Gastrocnemius medialis (tissue), 4 donors: Measurements from ENCODE around the gene MERTK.

Source experiments
- POLR2A ChIP-seq, 2 donors: fragments of 450-650 bp; IDR thresholded peaks; one replicate each; pipeline ENCODE4 v1.6.1; 2017; ENCODE audit warnings: antibody characterized with exemption in 2 of 2, mild to moderate bottlenecking in 2 of 2, moderate library complexity in 2 of 2
- TF ChIP-seq, protein P1 (sequence below), 5 experiments: fragments of 450-650 bp in 3 of 5; fragments of 200-600 bp in 2 of 5; sonication (generic) in 2 of 5; IDR thresholded peaks in 4 of 5; conservative IDR thresholded peaks in 1 of 5; 1 replicate in 4 of 5; 2 replicates in 1 of 5; pipeline ENCODE4 v1.5.1; 2016 to 2019; ENCODE audit warnings: antibody characterized with exemption in 5 of 5, mild to moderate bottlenecking in 3 of 5, moderate library complexity in 3 of 5

DNA sequence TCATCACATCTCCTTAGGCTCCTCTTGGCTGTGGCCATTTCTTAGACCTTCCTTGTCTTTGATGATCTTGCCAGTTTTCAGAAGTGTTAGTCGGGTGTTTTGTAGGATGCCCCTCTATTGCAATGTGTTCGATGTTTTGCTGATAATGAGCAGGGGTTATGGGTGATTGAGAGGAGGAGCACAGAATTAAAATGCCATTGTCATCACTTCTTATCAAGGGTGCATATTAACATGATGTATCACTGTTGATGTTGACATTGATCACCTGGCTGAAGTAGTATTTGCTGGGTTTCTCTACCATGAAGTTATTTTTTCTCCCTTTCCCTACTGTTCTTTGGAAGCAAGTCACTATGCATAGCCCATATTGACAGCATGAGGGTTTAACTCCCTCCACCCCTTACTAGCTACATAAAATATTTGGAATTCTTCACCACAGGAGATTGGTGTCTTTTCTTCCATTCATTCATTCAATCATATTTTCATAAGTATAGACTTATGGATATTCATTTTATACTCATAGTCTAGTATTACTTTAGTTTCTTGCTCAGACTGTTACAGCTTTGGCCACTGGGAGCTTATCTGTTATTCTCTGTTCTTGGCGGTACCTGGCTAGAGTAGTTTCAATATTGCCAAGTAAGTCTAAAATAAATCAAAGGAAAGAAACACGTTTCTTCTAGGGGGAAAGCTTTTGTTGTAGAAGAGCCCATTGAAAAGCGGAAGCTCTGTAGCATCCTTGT, 102.2 kb downstream of the MERTK start:
- TF ChIP-seq, protein P1, sequence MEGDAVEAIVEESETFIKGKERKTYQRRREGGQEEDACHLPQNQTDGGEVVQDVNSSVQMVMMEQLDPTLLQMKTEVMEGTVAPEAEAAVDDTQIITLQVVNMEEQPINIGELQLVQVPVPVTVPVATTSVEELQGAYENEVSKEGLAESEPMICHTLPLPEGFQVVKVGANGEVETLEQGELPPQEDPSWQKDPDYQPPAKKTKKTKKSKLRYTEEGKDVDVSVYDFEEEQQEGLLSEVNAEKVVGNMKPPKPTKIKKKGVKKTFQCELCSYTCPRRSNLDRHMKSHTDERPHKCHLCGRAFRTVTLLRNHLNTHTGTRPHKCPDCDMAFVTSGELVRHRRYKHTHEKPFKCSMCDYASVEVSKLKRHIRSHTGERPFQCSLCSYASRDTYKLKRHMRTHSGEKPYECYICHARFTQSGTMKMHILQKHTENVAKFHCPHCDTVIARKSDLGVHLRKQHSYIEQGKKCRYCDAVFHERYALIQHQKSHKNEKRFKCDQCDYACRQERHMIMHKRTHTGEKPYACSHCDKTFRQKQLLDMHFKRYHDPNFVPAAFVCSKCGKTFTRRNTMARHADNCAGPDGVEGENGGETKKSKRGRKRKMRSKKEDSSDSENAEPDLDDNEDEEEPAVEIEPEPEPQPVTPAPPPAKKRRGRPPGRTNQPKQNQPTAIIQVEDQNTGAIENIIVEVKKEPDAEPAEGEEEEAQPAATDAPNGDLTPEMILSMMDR (IDR thresholded peaks at IDR 0.05 in 4 of 5, conservative IDR thresholded peaks at IDR 0.05 in 1 of 5) = no peak
- no peak for TF ChIP-seq POLR2A (IDR thresholded peaks at IDR 0.05)
